Heart right ventricle (tissue), 16 donors: ENCODE measurements around the gene GFAP. TPM values are rescaled to one million over a fixed set of nuclear protein-coding genes. Genes with fewer than 3 reads are reported as not detected.

Experiments used
- ATAC-seq, 8 donors: fragments of 200-7000 bp; cut with Tn5 transposase; one replicate each; pipeline ENCODE4 v1.9.1; 2020; ENCODE audit warnings: mild to moderate bottlenecking in 8 of 8, moderate library complexity in 8 of 8, moderate number of reproducible peaks in 1 of 8
- DNase-seq, 2 donors: peaks; one replicate each; pipeline ENCODE4 v3.0.0-alpha.2; 2020
- H3K27ac ChIP-seq, 10 donors: fragments of 200-600 bp; sonication (generic) in 2 of 10; one replicate each; pipeline versions ENCODE4 v1.5.0 to v1.8.0; 2020 to 2022; ENCODE audit warnings: mild to moderate bottlenecking in 3 of 10
- H3K27me3 ChIP-seq, 7 donors: fragments of 200-600 bp; one replicate each; pipeline ENCODE4 v1.8.0; 2021 to 2022; ENCODE audit warnings: mild to moderate bottlenecking in 2 of 7
- H3K36me3 ChIP-seq, 9 donors: fragments of 200-600 bp; sonication (generic) in 1 of 9; one replicate each; pipeline versions ENCODE4 v1.5.0 to v1.8.0; 2020 to 2022; ENCODE audit warnings: mild to moderate bottlenecking in 2 of 9
- H3K4me1 ChIP-seq, 9 donors: fragments of 200-600 bp; sonication (generic) in 1 of 9; one replicate each; pipeline versions ENCODE4 v1.5.0 to v1.8.0; 2020 to 2022; ENCODE audit warnings: mild to moderate bottlenecking in 4 of 9
- H3K4me3 ChIP-seq, 10 donors: fragments of 200-600 bp; sonication (generic) in 2 of 10; one replicate each; pipeline versions ENCODE4 v1.5.0 to v1.8.0; 2020 to 2022; ENCODE audit warnings: mild to moderate bottlenecking in 7 of 10, moderate library complexity in 2 of 10
- H3K9me3 ChIP-seq, 11 donors: fragments of 200-600 bp in 10 of 11; sonication (generic) in 2 of 11; one replicate each; pipeline versions ENCODE4 v1.5.0 to v1.8.0; 2013 to 2022; ENCODE audit warnings: mild to moderate bottlenecking in 2 of 11, control low read depth in 1 of 11, moderate library complexity in 1 of 11
- WGBS, 2 donors: extraction: QIAGEN DNeasy Blood & Tissue Kit; methylation state at CpG; one replicate each; pipeline ENCODE4 v1.1.7; 2013; ENCODE audit warnings: inconsistent platforms in 1 of 2; 5-methylcytosine and 5-hydroxymethylcytosine counted together
- intact Hi-C, 10 donors: fragments of 100-400 bp; cut with DNase I; formaldehyde crosslinking; loops; one replicate each; pipeline versions ENCODE4 v1.11.1 to v1.14.2; 2022
- polyA plus RNA-seq, 2 donors: library from polyadenylated mRNA; stranded (reverse); fragments of 200-250 nt; gene quantifications; one replicate each; pipeline ENCODE4 v1.2.3, GENCODE V29; 2013
- total RNA-seq, 10 donors: library from RNA; stranded (reverse); fragmentation: NEBNext Ultra II Directional in 3 of 10; extraction: Animal tissue kit (Norgen Biotek cat#: 25700) in 3 of 10; gene quantifications; one replicate each; pipeline versions ENCODE4 v1.2.1 to v1.2.4, GENCODE V29; 2021 to 2023
- TF ChIP-seq, protein P1 (sequence below), 9 donors: fragments of 200-600 bp; sonication (generic) in 2 of 9; IDR thresholded peaks; one replicate each; pipeline versions ENCODE4 v1.5.0 to v1.8.0; 2021 to 2022; ENCODE audit warnings: antibody characterized with exemption in 9 of 9, mild to moderate bottlenecking in 5 of 9, moderate library complexity in 1 of 9
- donor health status: Arrhythmogenic right ventricular cardiomyopathy.
- donor health status: ischemic (EF 13 %, LVEDD 7.1; RV severe dilation, severe dysfunction).
- donor health status: healthy with polysubstance abuse.
- donor health status: DM: no; HTN: yes; CAD: no.
- donor health status: DM: no; HTN: no; CAD: no.
- donor health status: ischemic (EF 25% LVEDD 6.9; RV normal size, moderate dysfunction).
- donor health status: ischemic (EF 25% LVEDD 5.7; RV mildly dilated, moderate dysfunction).
- donor health status: healthy.
- donor health status: DM: yes; HTN: yes; CAD: no.
- donor health status: Ischemic cardiomyopathy.
- donor health status: ischemic (EF 35%, LVEDD 5.7; RV mildly dilated, moderate dysfunction).
- donor health status: nonischemic (EF 11% LVEDD 7.7; RV severe dilation, severe dysfunction).
- donor health status: DM: yes; HTN: yes; CAD: no.
- donor health status: PGD.
- donor health status: ischemic (EF 29% LVEDD 5.4; RV normal size, mild dysfunction).
- donor health status: nonischemic (EF 23%, LVEDD 6.1; RV moderate dilation, normal function).

GFAP gene
- total and polyA plus RNA-seq, 12 donors: 2.1 to 8.6 (median 7.1) TPM

DNA sequence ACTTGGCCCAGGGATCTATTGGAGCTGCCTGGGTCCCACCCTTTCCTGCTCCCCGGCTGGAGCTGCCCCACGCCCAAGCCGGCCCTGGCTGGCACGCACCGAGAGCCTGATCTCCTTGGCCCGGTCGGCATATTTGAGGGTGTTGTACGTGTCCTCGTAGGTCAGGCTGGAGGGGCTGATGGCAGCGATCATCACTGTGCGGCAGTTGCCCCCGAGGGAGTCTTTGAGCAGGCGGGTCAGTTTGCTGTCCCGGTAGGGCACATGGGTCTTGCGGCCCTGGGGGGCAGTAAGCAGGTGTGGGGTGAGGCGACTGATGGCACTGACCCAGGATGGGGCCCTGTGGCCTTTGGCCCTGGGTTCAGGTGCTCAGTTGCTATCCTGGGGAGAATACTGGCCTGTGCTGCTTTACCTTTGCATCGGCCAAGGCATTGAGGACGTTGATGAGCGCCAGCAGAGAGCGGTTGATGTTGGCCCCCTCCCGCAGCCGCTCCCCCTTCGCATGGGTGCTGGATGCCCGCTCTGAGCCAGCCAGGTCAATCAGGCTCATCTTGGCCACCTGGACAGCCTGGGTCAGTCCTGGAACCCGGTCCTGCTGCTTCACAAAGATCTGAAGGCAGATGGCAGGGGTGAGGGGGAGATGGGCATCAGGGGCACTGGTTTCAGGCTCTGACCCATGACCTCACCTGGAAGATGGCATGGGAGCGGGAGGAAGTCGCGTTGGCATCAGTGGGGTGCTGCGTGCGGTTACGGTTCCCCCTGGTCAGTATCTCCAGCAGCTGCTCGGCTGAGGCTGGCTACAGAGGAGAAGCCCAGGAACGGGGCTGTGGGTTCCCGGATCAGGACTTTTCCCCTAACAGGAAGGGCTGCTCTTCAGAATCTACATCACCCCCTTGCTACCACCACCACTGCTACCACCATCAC is 18.8 kb upstream of the GFAP start:
- Histone ChIP-seq H3K36me3 (peaks cover 0 to 70% (median 0%) of the 10 kb centered on the region in 9 donors), H3K9me3 (peaks cover 0 to 9% (median 0%) of the 10 kb centered on the region in 11 donors), H3K4me3 (no peak overlapping the region), H3K27me3 (no peaks in the 10 kb centered on the region), H3K27ac (no peak overlapping the region), H3K4me1 (peaks cover 0 to 22% (median 6%) of the 10 kb centered on the region in 9 donors)
- WGBS, 2 donors: 88 to 92% methylated on average over 34 of the region's 34 CpGs
- ATAC-seq (peak in 4 of 8 donors; percentile 9 to 33 (median 12)), DNase-seq (no peak)
- intact Hi-C loops: no loop called here
- TF ChIP-seq, protein P1, sequence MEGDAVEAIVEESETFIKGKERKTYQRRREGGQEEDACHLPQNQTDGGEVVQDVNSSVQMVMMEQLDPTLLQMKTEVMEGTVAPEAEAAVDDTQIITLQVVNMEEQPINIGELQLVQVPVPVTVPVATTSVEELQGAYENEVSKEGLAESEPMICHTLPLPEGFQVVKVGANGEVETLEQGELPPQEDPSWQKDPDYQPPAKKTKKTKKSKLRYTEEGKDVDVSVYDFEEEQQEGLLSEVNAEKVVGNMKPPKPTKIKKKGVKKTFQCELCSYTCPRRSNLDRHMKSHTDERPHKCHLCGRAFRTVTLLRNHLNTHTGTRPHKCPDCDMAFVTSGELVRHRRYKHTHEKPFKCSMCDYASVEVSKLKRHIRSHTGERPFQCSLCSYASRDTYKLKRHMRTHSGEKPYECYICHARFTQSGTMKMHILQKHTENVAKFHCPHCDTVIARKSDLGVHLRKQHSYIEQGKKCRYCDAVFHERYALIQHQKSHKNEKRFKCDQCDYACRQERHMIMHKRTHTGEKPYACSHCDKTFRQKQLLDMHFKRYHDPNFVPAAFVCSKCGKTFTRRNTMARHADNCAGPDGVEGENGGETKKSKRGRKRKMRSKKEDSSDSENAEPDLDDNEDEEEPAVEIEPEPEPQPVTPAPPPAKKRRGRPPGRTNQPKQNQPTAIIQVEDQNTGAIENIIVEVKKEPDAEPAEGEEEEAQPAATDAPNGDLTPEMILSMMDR (IDR thresholded peaks at IDR 0.05): no peak

DNA sequence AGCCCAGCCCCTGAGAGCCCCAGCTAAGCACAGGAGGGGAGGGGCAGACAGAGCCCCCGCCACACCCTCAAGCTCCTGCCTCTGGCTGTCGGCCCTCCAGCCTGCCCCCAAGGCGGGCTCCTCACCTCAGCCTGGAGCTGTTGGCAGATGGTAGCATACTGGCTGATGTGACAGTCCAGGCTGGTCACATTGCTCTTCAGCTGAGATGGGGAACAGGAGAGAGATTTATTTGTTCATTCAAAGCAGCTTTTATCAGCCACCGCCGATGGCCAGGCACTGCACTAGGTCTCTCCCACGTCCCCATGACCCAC is 17.4 kb upstream of the GFAP start:
- H3K27ac ChIP-seq: peak overlapping the region in 1 of 10 donors; percentile 17
- no peaks in the 10 kb centered on the region for H3K27me3 ChIP-seq
- ATAC-seq (peak in 4 of 8 donors; percentile 41 to 66 (median 48)), DNase-seq (no peak)
- intact Hi-C loops: no loop called here
- H3K4me1 ChIP-seq: peaks cover 0 to 22% (median 6%) of the 10 kb centered on the region in 9 donors
- H3K9me3 ChIP-seq: no peaks in the 10 kb centered on the region
- peaks cover 0 to 72% (median 0%) of the 10 kb centered on the region in 9 donors for H3K36me3 ChIP-seq
- no peak overlapping the region for H3K4me3 ChIP-seq
- TF ChIP-seq, protein P1 (IDR thresholded peaks at IDR 0.05): no peak
- 44 to 71% methylated on average over 6 of the region's 6 CpGs for WGBS, 2 donors

DNA sequence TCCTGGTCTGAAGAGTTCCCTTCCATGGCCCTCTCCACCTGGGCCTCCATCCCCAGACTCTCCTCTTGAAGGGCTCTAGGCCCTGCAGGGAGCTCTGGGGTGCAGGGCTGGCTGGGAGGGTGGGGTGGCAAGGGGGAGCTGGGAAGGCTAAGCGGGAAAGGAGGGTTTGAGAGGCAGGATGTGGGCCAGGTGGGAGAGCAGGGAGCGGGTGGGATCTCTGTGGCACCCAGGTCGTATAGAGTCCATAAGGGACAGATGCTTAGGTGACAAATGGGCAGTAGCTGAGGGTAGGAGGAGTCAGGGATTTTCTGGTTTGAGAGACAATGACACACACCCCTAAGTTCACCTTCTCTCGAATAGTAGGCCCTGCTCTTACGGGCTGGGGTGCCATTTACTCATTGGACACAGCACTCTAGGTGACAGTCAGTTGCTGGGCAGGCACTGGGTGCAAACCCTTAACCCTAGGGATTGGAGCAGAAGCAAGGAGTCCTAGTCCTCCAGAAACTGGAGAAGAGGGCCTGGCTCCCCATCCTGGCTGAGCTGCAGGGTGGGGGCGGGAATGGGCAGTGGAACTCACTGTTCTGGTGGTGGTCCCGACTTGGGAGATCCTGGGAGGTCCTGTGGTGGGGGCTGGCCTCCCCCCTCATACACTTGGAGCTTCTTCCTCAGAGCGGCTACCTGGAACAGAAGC is 16.9 kb upstream of the GFAP start:
- Histone ChIP-seq H3K4me3 (no peak overlapping the region), H3K36me3 (peaks cover 0 to 77% (median 0%) of the 10 kb centered on the region in 9 donors), H3K27ac (peak overlapping the region in 1 of 10 donors; percentile 17), H3K27me3 (no peaks in the 10 kb centered on the region), H3K4me1 (peaks cover 0 to 22% (median 6%) of the 10 kb centered on the region in 9 donors), H3K9me3 (no peaks in the 10 kb centered on the region)
- TF ChIP-seq, protein P1 (IDR thresholded peaks at IDR 0.05): no peak
- ATAC-seq: no peak
- WGBS, 2 donors: 78 to 90% methylated on average over 8 of the region's 8 CpGs
- no peak for DNase-seq
- intact Hi-C loops: no loop called here

DNA sequence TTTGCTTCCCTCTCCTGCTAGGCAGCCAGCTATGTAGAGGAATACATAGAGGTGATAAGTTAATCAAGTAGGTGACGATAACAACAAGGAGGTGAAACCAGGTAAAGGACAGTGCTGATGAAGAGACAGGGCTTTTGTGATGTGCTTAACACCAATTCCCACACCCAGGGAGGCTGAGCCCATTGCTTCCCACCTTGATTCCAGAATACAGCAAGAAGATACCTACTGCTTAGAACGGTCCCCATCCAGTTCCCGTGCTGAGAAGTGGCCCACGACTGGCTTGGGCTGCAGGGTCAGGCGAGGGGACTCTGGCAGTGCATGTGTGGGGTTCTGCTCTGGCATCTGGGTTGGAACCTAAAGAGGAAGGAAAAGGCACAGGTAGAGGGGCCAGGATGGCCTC is 16.1 kb upstream of the GFAP start:
- ATAC-seq: no peak
- TF ChIP-seq, protein P1 (IDR thresholded peaks at IDR 0.05): no peak
- Histone ChIP-seq H3K4me1 (peaks cover 0 to 22% (median 6%) of the 10 kb centered on the region in 9 donors), H3K27ac (no peak overlapping the region), H3K9me3 (no peaks in the 10 kb centered on the region), H3K36me3 (peaks cover 0 to 82% (median 0%) of the 10 kb centered on the region in 9 donors), H3K4me3 (no peak overlapping the region), H3K27me3 (no peaks in the 10 kb centered on the region)
- no peak for DNase-seq
- intact Hi-C loops: no loop called here
- 56 to 68% methylated on average over 5 of the region's 5 CpGs for WGBS, 2 donors
